ENCODE data around the gene ALG9. TPM values are rescaled to one million over a fixed set of nuclear protein-coding genes. Genes with fewer than 3 reads are reported as not detected.

ALG9 gene
- total and polyA plus RNA-seq, 2 of the 4 experiments (the other 2 are of a cell fraction): 20.7 to 35.7 TPM

GRCh38 chr11:111792314-111792713 is 79.1 kb downstream of the ALG9 start:
- H3K18ac ChIP-seq (ENCODE audit: low read depth, low read length): no peak overlapping the region
- no peak overlapping the region for H3K9ac ChIP-seq (ENCODE audit: low read depth, low read length)
- peaks cover 8% of the 10 kb centered on the region; the same call in 1 of the 2 replicates for H3K9me1 ChIP-seq (ENCODE audit: insufficient read depth, low read length)
- H3K36me3 ChIP-seq (ENCODE audit: control insufficient read depth, insufficient read depth, low read length): peaks cover 5% of the 10 kb centered on the region
- intact Hi-C loops (cut with micrococcal nuclease): loop anchor here (5.0 kb wide), 1 partner anchor 50 kb away; no protein-coding TSS in a partner anchor
- ATAC-seq (ENCODE audit: low read depth) (no peak), DNase-seq (no peak)
- no peak overlapping the region for H2BK20ac ChIP-seq (ENCODE audit: low read depth, low read length)
- H2AFZ ChIP-seq (replicated peaks; ENCODE audit: low read length, poor library complexity): no peak overlapping the region
- H3K4ac ChIP-seq (ENCODE audit: low read depth, low read length): no peak overlapping the region
- no peak overlapping the region for H2BK5ac ChIP-seq (ENCODE audit: low read depth, low read length, poor library complexity, severe bottlenecking)
- no peak overlapping the region for H4K5ac ChIP-seq (ENCODE audit: low read depth, low read length)
- TF ChIP-seq BHLHE40 (IDR thresholded peaks at IDR 0.05; ENCODE audit: low read depth, low read length): no peak
- TF ChIP-seq FOS (IDR thresholded peaks at IDR 0.05; ENCODE audit: low read depth, low read length): no peak
- TF ChIP-seq, protein P1, sequence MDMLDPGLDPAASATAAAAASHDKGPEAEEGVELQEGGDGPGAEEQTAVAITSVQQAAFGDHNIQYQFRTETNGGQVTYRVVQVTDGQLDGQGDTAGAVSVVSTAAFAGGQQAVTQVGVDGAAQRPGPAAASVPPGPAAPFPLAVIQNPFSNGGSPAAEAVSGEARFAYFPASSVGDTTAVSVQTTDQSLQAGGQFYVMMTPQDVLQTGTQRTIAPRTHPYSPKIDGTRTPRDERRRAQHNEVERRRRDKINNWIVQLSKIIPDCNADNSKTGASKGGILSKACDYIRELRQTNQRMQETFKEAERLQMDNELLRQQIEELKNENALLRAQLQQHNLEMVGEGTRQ (IDR thresholded peaks at IDR 0.05; ENCODE audit: low read depth, low read length): no peak
- no peak for TF ChIP-seq RCOR1 (IDR thresholded peaks at IDR 0.05; ENCODE audit: insufficient replicate concordance, low read length)
- TF ChIP-seq, protein P2, sequence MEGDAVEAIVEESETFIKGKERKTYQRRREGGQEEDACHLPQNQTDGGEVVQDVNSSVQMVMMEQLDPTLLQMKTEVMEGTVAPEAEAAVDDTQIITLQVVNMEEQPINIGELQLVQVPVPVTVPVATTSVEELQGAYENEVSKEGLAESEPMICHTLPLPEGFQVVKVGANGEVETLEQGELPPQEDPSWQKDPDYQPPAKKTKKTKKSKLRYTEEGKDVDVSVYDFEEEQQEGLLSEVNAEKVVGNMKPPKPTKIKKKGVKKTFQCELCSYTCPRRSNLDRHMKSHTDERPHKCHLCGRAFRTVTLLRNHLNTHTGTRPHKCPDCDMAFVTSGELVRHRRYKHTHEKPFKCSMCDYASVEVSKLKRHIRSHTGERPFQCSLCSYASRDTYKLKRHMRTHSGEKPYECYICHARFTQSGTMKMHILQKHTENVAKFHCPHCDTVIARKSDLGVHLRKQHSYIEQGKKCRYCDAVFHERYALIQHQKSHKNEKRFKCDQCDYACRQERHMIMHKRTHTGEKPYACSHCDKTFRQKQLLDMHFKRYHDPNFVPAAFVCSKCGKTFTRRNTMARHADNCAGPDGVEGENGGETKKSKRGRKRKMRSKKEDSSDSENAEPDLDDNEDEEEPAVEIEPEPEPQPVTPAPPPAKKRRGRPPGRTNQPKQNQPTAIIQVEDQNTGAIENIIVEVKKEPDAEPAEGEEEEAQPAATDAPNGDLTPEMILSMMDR (conservative IDR thresholded peaks at IDR 0.05; ENCODE audit: low read depth, low read length): no peak
- TF ChIP-seq RFX5 (IDR thresholded peaks at IDR 0.05; ENCODE audit: low read depth, low read length): no peak
- no peak for TF ChIP-seq MAFK (IDR thresholded peaks at IDR 0.05; ENCODE audit: low read depth, low read length)
- TF ChIP-seq RAD21 (IDR thresholded peaks at IDR 0.05; ENCODE audit: low read length): no peak
- TF ChIP-seq, protein P3, sequence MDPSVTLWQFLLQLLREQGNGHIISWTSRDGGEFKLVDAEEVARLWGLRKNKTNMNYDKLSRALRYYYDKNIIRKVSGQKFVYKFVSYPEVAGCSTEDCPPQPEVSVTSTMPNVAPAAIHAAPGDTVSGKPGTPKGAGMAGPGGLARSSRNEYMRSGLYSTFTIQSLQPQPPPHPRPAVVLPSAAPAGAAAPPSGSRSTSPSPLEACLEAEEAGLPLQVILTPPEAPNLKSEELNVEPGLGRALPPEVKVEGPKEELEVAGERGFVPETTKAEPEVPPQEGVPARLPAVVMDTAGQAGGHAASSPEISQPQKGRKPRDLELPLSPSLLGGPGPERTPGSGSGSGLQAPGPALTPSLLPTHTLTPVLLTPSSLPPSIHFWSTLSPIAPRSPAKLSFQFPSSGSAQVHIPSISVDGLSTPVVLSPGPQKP (IDR thresholded peaks at IDR 0.05; ENCODE audit: borderline replicate concordance, low read depth, low read length): no peak
- TF ChIP-seq CHD1 (IDR thresholded peaks at IDR 0.05; ENCODE audit: low read depth, low read length): no peak
- no peak for TF ChIP-seq MXI1 (IDR thresholded peaks at IDR 0.05; ENCODE audit: borderline replicate concordance, low read depth, low read length)
- no peak for TF ChIP-seq CEBPB (IDR thresholded peaks at IDR 0.05; ENCODE audit: low read depth, low read length)
- TF ChIP-seq MAZ (IDR thresholded peaks at IDR 0.05; ENCODE audit: borderline replicate concordance, low read depth, low read length): no peak
- TF ChIP-seq SMC3 (IDR thresholded peaks at IDR 0.05; ENCODE audit: low read depth, low read length): no peak
- TF ChIP-seq NFE2L2 (IDR thresholded peaks at IDR 0.05; ENCODE audit: low read depth, low read length): no peak
- TF ChIP-seq POLR2A (IDR thresholded peaks at IDR 0.05; ENCODE audit: low read depth, low read length): no peak
- POLR2A ChIA-PET (ENCODE audit: unreplicated experiment): no interaction called here
- no peak overlapping the region for H3K4me3 ChIP-seq (ENCODE audit: insufficient read depth, low read depth, low read length)
- H3K14ac ChIP-seq (replicated peaks; ENCODE audit: low read depth, low read length): no peak overlapping the region
- H3K4me1 ChIP-seq (ENCODE audit: control insufficient read depth, insufficient read depth, low read length): peaks cover 7% of the 10 kb centered on the region; the same call in 1 of the 2 replicates
- no peak overlapping the region for H3K4me2 ChIP-seq (ENCODE audit: low read depth, low read length)
- H2AK5ac ChIP-seq (ENCODE audit: low read depth, low read length): no peak overlapping the region
- H3K27ac ChIP-seq (ENCODE audit: insufficient read depth, low read length): no peak overlapping the region
- H3K56ac ChIP-seq (ENCODE audit: extremely low read depth, insufficient read depth, low read length): no peak overlapping the region
- no TSS peak for BruUV-seq (replicated peaks)
- no peak overlapping the region for H4K8ac ChIP-seq (ENCODE audit: low read depth in 2 of 2, low read length in 2 of 2)
- H4K20me1 ChIP-seq (ENCODE audit: insufficient read depth, low read length): no peaks in the 10 kb centered on the region
- H3K23ac ChIP-seq (ENCODE audit: low read depth, low read length): no peak overlapping the region
- WGBS, 2 experiments (ENCODE audit: extremely low coverage in 2 of 2, insufficient read length in 1 of 2): no CpG with 5 or more reads among the region's 1 CpG
- H2BK15ac ChIP-seq (ENCODE audit: low read depth, low read length): no peak overlapping the region
- CTCF ChIA-PET: interaction anchor here (1.3 kb wide), 1 partner anchor 10 kb away, joined by 3 read pairs; no protein-coding TSS in a partner anchor
- dilution Hi-C loops (cut with HindIII; ENCODE audit: low sequenced_read_pairs, unreplicated experiment): no loop called here
- no peak overlapping the region for H4K91ac ChIP-seq (ENCODE audit: insufficient read depth, low read depth, low read length)
- peaks cover 4% of the 10 kb centered on the region; the same call in 1 of the 2 replicates for H3K9me3 ChIP-seq (ENCODE audit: control insufficient read depth, insufficient read depth, low read length)
- peaks cover 3 to 4% of the 10 kb centered on the region in 2 experiments; a peak in 2 of 4 replicates for H3K79me1 ChIP-seq (ENCODE audit: low read depth in 1 of 2, low read length in 2 of 2)
- no peak overlapping the region for H2AK9ac ChIP-seq (replicated peaks; ENCODE audit: low read depth, low read length, poor library complexity)
- H2BK120ac ChIP-seq (ENCODE audit: low read depth, low read length): no peak overlapping the region
- in situ Hi-C loops (cut with MboI; ENCODE audit: low sequenced_read_pairs): no loop called here
- H3K27me3 ChIP-seq (ENCODE audit: control insufficient read depth, insufficient read depth, low read length): no peaks in the 10 kb centered on the region
